HepG2 (cell line): ENCODE data around the gene PHACTR1. TPM values are rescaled to one million over a fixed set of nuclear protein-coding genes. Genes with fewer than 3 reads are reported as not detected.
A peak's percentile ranks its signal among the peaks of the same experiment; 100 is the strongest.

Experiments
- ARID5B ChIP-seq: IDR thresholded peaks from 2 replicates; pipeline ENCODE4 v1.4.0; 2020; ENCODE audit warnings: mild to moderate bottlenecking, missing genetic modification reagents
- BORCS8-MEF2B ChIP-seq: sonication (generic); formaldehyde crosslinking; IDR thresholded peaks from 2 replicates; pipeline ENCODE4 v1.8.0; 2022; ENCODE audit warnings: mild to moderate bottlenecking, missing genetic modification reagents
- BRCA1 ChIP-seq: sonication (generic); formaldehyde crosslinking; IDR thresholded peaks from 2 replicates; pipeline ENCODE4 v1.4.0; 2020; ENCODE audit warnings: missing genetic modification reagents
- CAMTA2 ChIP-seq: sonication (generic); formaldehyde crosslinking; IDR thresholded peaks from 2 replicates; pipeline ENCODE4 v1.4.0; 2020; ENCODE audit warnings: mild to moderate bottlenecking, missing genetic modification reagents, borderline replicate concordance
- CHD4 ChIP-seq: fragments of 200-600 bp; sonication (generic); IDR thresholded peaks from 2 replicates; pipeline ENCODE4 v1.7.0; 2017; ENCODE audit warnings: mild to moderate bottlenecking, low read length, borderline replicate concordance
- CREB3 ChIP-seq: sonication (generic); formaldehyde crosslinking; IDR thresholded peaks from 2 replicates; pipeline ENCODE4 v1.5.0; 2020; ENCODE audit warnings: missing genetic modification reagents
- ZBTB7B ChIP-seq: sonication (generic); formaldehyde crosslinking; IDR thresholded peaks from 2 replicates; pipeline ENCODE4 v1.4.0; 2020; ENCODE audit warnings: missing genetic modification reagents
- ZNF260 ChIP-seq: sonication (generic); formaldehyde crosslinking; IDR thresholded peaks from 2 replicates; pipeline ENCODE4 v1.4.0; 2020; ENCODE audit warnings: missing genetic modification reagents, low read depth, mild to moderate bottlenecking, borderline replicate concordance
- ZNF383 ChIP-seq: sonication (generic); formaldehyde crosslinking; IDR thresholded peaks from 2 replicates; pipeline ENCODE4 v1.4.0; 2020; ENCODE audit warnings: missing genetic modification reagents, mild to moderate bottlenecking, borderline replicate concordance
- ZNF724P ChIP-seq: sonication (generic); formaldehyde crosslinking; IDR thresholded peaks from 2 replicates; pipeline ENCODE4 v1.8.0; 2022; ENCODE audit warnings: missing genetic modification reagents, borderline replicate concordance
- ZSCAN31 ChIP-seq: sonication (generic); formaldehyde crosslinking; IDR thresholded peaks from 2 replicates; pipeline ENCODE4 v1.5.0; 2020; ENCODE audit warnings: low read depth, mild to moderate bottlenecking, missing genetic modification reagents
- polyA plus RNA-seq, 8 experiments: library from polyadenylated mRNA; depleted of rRNA in 3 of 8; stranded (reverse) in 7 of 8; unstranded in 1 of 8; fragments of >200 nt; fragmentation: Illumina TruSeq in 4 of 8; extraction: Trizol in 4 of 8; gene quantifications; 2 replicates each; pipeline versions ENCODE4 v1.2.1 to v1.2.3, GENCODE V29; 2011 to 2016; ENCODE audit warnings: low read depth in 4 of 8, missing spikeins in 1 of 8, mixed read lengths in 1 of 8; ENCODE audit not compliant: insufficient read depth in 1 of 8
- total RNA-seq, 5 experiments: library from RNA; depleted of rRNA; stranded (reverse); fragments of >200 nt; fragmentation: Illumina TruSeq; extraction: Trizol; gene quantifications; 2 replicates each; pipeline ENCODE4 v1.2.3, GENCODE V29; 2016; ENCODE audit warnings: low read depth in 1 of 5
- TF ChIP-seq, protein P1 (sequence below): sonication (generic); formaldehyde crosslinking; IDR thresholded peaks from 2 replicates; pipeline ENCODE4 v1.4.0; 2020; ENCODE audit warnings: mild to moderate bottlenecking, missing genetic modification reagents, borderline replicate concordance
- TF ChIP-seq, protein P2 (sequence below): IDR thresholded peaks from 2 replicates; pipeline ENCODE4 v1.6.1; 2016; ENCODE audit warnings: missing biosample characterization, missing genetic modification reagents, low read depth
- TF ChIP-seq, protein P3 (sequence below): IDR thresholded peaks from 2 replicates; pipeline ENCODE4 v1.6.1; 2016; ENCODE audit warnings: mild to moderate bottlenecking, missing biosample characterization, missing genetic modification reagents

PHACTR1 gene
- total and polyA plus RNA-seq, 2 of the 13 experiments (the other 11 are each of a cell fraction or from before 2014, with no cell fraction given) = 0.09 TPM; not detected in 1

DNA sequence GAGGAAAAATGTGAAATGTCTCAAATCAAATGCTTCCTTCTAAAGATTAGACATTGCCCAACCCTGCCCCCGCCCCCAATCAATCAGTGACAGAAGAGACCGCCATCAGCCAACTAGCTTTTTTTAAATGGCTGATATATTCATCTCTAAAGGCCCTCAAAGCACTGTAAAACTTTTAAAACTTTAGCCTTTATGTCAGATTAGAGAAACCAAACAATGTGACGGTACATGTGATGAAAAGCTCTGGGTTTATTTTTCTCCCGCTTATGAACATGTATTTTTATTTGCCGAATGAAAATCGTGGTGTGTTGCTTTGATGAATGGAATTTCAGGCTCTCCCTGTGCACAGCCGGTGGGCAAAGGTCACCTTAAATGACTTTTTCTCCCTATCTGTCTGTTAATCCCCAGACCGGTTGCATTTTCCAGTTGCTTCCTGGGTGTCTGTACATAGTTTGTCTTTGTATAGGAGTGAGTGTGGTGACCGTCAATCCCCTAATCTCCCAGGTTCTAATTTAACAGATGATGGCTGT lies 573.3 kb downstream of the PHACTR1 start (continued):
- TF ChIP-seq ARID5B (CRISPR knock-in tag) (peak; percentile 90), ZNF383 (CRISPR knock-in tag) (no peak), ZNF260 (CRISPR knock-in tag) (no peak), CAMTA2 (CRISPR knock-in tag) (no peak), ZBTB7B (CRISPR knock-in tag) (peak; percentile 42; the same call in 1 of the 2 replicates), CREB3 (no peak), CHD4 (peak; percentile 72; the same call in 1 of the 2 replicates), ZNF724P (CRISPR knock-in tag) (no peak), ZSCAN31 (CRISPR knock-in tag) (0 out of 2 replicates have a peak, but pooled peaks have one; percentile 50), BORCS8-MEF2B (no peak), BRCA1 (CRISPR knock-in tag) (no peak)
- TF ChIP-seq, protein P1, sequence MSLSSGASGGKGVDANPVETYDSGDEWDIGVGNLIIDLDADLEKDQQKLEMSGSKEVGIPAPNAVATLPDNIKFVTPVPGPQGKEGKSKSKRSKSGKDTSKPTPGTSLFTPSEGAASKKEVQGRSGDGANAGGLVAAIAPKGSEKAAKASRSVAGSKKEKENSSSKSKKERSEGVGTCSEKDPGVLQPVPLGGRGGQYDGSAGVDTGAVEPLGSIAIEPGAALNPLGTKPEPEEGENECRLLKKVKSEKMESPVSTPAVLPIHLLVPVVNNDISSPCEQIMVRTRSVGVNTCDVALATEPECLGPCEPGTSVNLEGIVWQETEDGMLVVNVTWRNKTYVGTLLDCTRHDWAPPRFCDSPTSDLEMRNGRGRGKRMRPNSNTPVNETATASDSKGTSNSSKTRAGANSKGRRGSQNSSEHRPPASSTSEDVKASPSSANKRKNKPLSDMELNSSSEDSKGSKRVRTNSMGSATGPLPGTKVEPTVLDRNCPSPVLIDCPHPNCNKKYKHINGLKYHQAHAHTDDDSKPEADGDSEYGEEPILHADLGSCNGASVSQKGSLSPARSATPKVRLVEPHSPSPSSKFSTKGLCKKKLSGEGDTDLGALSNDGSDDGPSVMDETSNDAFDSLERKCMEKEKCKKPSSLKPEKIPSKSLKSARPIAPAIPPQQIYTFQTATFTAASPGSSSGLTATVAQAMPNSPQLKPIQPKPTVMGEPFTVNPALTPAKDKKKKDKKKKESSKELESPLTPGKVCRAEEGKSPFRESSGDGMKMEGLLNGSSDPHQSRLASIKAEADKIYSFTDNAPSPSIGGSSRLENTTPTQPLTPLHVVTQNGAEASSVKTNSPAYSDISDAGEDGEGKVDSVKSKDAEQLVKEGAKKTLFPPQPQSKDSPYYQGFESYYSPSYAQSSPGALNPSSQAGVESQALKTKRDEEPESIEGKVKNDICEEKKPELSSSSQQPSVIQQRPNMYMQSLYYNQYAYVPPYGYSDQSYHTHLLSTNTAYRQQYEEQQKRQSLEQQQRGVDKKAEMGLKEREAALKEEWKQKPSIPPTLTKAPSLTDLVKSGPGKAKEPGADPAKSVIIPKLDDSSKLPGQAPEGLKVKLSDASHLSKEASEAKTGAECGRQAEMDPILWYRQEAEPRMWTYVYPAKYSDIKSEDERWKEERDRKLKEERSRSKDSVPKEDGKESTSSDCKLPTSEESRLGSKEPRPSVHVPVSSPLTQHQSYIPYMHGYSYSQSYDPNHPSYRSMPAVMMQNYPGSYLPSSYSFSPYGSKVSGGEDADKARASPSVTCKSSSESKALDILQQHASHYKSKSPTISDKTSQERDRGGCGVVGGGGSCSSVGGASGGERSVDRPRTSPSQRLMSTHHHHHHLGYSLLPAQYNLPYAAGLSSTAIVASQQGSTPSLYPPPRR (CRISPR knock-in tag) = peak; percentile 68; the same call in 1 of the 2 replicates
- TF ChIP-seq, protein P2, sequence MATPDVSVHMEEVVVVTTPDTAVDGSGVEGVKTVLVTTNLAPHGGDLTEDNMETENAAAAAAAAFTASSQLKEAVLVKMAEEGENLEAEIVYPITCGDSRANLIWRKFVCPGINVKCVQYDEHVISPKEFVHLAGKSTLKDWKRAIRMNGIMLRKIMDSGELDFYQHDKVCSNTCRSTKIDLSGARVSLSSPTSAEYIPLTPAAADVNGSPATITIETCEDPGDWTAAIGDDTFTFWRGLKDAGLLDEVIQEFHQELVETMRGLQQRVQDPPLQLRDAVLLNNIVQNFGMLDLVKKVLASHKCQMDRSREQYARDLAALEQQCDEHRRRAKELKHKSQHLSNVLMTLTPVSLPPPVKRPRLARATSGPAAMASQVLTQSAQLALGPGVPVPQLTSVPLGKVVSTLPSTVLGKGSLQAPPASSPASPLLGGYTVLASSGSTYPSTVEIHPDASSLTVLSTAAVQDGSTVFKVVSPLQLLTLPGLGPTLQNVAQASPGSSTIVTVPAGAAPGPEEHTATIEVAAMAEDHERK (CRISPR knock-in tag) = no peak
- TF ChIP-seq, protein P3, sequence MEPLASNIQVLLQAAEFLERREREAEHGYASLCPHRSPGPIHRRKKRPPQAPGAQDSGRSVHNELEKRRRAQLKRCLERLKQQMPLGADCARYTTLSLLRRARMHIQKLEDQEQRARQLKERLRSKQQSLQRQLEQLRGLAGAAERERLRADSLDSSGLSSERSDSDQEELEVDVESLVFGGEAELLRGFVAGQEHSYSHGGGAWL (CRISPR knock-in tag) = no peak
